ENCODE data around the gene TFEC.

DNA sequence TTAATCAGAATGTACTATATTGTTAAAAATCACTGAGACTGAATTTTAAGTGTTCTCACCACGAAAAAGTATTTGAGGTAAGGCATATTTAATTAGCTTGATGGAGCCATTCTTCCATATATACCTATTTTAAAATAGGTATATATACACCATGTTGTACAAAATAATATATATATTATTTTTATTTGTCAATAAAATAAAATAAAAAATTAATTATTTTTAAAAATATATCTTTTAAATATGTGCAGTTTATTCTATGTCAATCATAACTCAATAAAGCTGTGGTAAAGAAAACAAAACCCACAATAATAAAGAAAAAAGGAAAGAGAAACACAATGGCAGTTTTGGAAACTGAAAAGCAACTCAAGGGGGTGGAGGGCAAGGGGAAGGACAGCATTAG, 33.6 kb upstream of the TFEC start:
- TF ChIP-seq POLR2AphosphoS5 (IDR thresholded peaks at IDR 0.05; ENCODE audit: low read length) = no peak
- TF ChIP-seq POLR2A (IDR thresholded peaks at IDR 0.05; ENCODE audit: low read depth, low read length) = no peak
- TF ChIP-seq, protein P1, sequence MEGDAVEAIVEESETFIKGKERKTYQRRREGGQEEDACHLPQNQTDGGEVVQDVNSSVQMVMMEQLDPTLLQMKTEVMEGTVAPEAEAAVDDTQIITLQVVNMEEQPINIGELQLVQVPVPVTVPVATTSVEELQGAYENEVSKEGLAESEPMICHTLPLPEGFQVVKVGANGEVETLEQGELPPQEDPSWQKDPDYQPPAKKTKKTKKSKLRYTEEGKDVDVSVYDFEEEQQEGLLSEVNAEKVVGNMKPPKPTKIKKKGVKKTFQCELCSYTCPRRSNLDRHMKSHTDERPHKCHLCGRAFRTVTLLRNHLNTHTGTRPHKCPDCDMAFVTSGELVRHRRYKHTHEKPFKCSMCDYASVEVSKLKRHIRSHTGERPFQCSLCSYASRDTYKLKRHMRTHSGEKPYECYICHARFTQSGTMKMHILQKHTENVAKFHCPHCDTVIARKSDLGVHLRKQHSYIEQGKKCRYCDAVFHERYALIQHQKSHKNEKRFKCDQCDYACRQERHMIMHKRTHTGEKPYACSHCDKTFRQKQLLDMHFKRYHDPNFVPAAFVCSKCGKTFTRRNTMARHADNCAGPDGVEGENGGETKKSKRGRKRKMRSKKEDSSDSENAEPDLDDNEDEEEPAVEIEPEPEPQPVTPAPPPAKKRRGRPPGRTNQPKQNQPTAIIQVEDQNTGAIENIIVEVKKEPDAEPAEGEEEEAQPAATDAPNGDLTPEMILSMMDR (IDR thresholded peaks at IDR 0.05 in 2 of 3, conservative IDR thresholded peaks at IDR 0.05 in 1 of 3; ENCODE audit: control insufficient read depth in 2 of 3, extremely low read depth in 1 of 3, insufficient read depth in 1 of 3, low read depth in 3 of 3, low read length in 3 of 3) = no peak
- no peak for TF ChIP-seq POLR2AphosphoS2 (IDR thresholded peaks at IDR 0.05; ENCODE audit: low read depth, low read length)
- TF ChIP-seq CBX3 (IDR thresholded peaks at IDR 0.05; ENCODE audit: borderline replicate concordance, low read depth) = no peak
- TF ChIP-seq, protein P2, sequence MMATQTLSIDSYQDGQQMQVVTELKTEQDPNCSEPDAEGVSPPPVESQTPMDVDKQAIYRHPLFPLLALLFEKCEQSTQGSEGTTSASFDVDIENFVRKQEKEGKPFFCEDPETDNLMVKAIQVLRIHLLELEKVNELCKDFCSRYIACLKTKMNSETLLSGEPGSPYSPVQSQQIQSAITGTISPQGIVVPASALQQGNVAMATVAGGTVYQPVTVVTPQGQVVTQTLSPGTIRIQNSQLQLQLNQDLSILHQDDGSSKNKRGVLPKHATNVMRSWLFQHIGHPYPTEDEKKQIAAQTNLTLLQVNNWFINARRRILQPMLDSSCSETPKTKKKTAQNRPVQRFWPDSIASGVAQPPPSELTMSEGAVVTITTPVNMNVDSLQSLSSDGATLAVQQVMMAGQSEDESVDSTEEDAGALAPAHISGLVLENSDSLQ (IDR thresholded peaks at IDR 0.05) = no peak
- TF ChIP-seq, protein P3, sequence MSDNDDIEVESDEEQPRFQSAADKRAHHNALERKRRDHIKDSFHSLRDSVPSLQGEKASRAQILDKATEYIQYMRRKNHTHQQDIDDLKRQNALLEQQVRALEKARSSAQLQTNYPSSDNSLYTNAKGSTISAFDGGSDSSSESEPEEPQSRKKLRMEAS (IDR thresholded peaks at IDR 0.05; ENCODE audit: low read depth, low read length) = no peak
- TF ChIP-seq EP300 (IDR thresholded peaks at IDR 0.05; ENCODE audit: borderline replicate concordance in 1 of 2, control insufficient read depth in 1 of 2, low read depth in 2 of 2, low read length in 2 of 2) = no peak
- TF ChIP-seq RAD51 (IDR thresholded peaks at IDR 0.05) = no peak
- TF ChIP-seq SRF (IDR thresholded peaks at IDR 0.05; ENCODE audit: low read depth in 2 of 2, low read length in 2 of 2) = no peak
- no peak for TF ChIP-seq SIN3A (IDR thresholded peaks at IDR 0.05; ENCODE audit: low read depth, low read length)
- no peak for TF ChIP-seq MEF2B (IDR thresholded peaks at IDR 0.05; ENCODE audit: partially characterized antibody, poor library complexity, severe bottlenecking)
